Mucosa of descending colon (tissue), 3 donors: Measurements from ENCODE around the gene VPS37D. TPM values are rescaled to one million over a fixed set of nuclear protein-coding genes. Genes with fewer than 3 reads are reported as not detected.
"Not testable (repeated sequence)": the region's sequence is repeated elsewhere in the genome, so short reads cannot be mapped to it uniquely, and the experiment has no call there.

ENCODE experiments used
- ATAC-seq: fragments of 200-7000 bp; cut with Tn5 transposase; one replicate; pipeline ENCODE4 v1.9.1; 2020; ENCODE audit warnings: mild to moderate bottlenecking, moderate library complexity
- DNase-seq, 3 donors: peaks; one replicate each; pipeline ENCODE4 v3.0.0-alpha.2; 2020
- H3K36me3 ChIP-seq: fragments of 200-600 bp; one replicate; pipeline ENCODE4 v1.8.0; 2021; ENCODE audit warnings: low read depth, mild to moderate bottlenecking
- H3K4me1 ChIP-seq: fragments of 200-600 bp; one replicate; pipeline ENCODE4 v1.8.0; 2021; ENCODE audit warnings: low read depth, mild to moderate bottlenecking
- H3K4me3 ChIP-seq: fragments of 200-600 bp; one replicate; pipeline ENCODE4 v1.8.0; 2021; ENCODE audit warnings: mild to moderate bottlenecking
- H3K9me3 ChIP-seq: fragments of 200-600 bp; one replicate; pipeline ENCODE4 v1.8.0; 2021; ENCODE audit warnings: mild to moderate bottlenecking
- intact Hi-C, 2 donors: fragments of 100-400 bp; cut with DNase I in 1 of 2; cut with micrococcal nuclease in 1 of 2; formaldehyde crosslinking; loops; one replicate each; pipeline versions ENCODE4 v1.11.0 to v1.11.1; 2022; cut with DNase I, micrococcal nuclease
- long read RNA-seq, 2 donors: library from polyadenylated mRNA; unstranded; transcript quantifications; one replicate each; pipeline ENCODE4 v2.0.0, GENCODE V29; 2019 to 2021
- total RNA-seq, 3 donors: library from RNA; stranded (reverse); fragmentation: NEBNext Ultra II Directional in 2 of 3; extraction: Animal tissue kit (Norgen Biotek cat#: 25700) in 2 of 3; gene quantifications; one replicate each; pipeline versions ENCODE4 v1.2.1 to v1.2.4, GENCODE V29; 2021 to 2023
- TF ChIP-seq, protein P1 (sequence below): fragments of 200-600 bp; IDR thresholded peaks from one replicate; pipeline ENCODE4 v1.8.0; 2022; ENCODE audit warnings: antibody characterized with exemption, mild to moderate bottlenecking
- donor health status: DM: no; HTN: no; CAD: no; lungs with moderate emphysema.
- donor health status: DM: no; HTN: no; CAD: no.
- donor health status: DM: no; HTN: yes; CAD: no.

Gene VPS37D, protein sequence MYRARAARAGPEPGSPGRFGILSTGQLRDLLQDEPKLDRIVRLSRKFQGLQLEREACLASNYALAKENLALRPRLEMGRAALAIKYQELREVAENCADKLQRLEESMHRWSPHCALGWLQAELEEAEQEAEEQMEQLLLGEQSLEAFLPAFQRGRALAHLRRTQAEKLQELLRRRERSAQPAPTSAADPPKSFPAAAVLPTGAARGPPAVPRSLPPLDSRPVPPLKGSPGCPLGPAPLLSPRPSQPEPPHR
- total RNA-seq: 1 to 10 TPM in 1 of 3 donors, under 1 TPM in 1, not detected in 1; 0.48 to 3.3 TPM
- long read RNA-seq, donor 1, transcript VPS37D-201 (4 exons, 1,624 nt): major isoform, 13 of 13 reads
- long read RNA-seq, donor 1, partial matches to known transcripts: 0 of 13 reads
- long read RNA-seq, donor 1, other reads (novel, unspliced or antisense): 0 of 13 reads
- long read RNA-seq, donor 2: 0 reads

DNA sequence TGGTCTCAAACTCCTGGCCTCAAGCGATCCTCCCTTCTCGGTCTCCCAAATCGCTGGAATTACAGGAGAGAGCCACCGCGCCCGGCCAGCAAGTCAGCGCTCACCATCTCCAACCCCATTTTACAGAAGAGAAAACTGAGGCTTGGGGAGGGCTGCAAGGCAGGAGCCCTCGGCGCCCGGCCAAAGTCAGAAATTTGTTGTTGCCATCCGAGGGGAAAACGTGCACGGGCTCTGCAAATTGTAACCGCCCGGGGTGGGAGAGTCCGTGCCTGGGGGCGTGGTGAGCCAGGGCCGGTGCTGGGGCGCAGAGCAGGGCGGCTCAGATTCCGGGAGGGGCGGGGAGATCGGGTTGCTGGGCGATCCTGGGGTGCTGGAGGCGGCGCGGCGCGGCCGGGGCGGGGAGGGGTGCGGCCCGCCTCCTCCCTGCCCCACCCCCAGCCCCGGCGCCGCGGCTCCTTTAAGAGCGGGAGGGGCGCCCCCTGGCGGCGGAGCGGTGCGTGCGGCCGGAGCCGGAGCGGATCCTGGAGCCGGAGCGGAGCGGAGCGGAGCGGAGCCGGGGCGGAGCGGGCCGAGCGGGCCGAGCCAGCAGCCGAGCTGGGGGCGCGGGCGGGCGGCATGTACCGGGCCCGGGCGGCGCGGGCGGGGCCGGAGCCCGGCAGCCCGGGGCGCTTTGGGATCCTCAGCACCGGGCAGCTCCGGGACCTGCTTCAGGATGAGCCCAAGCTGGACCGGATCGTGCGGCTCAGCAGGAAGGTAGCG, at the start of gene VPS37D:
VPS37D (plus strand) TSS at position 488 of the 759 bp plus-strand sequence; CDS start at position 616, 128 bp downstream.
- peaks cover 5% of the 10 kb centered on the region for H3K4me1 ChIP-seq
- intact Hi-C loops: no loop called here
- no peaks in the 10 kb centered on the region for H3K9me3 ChIP-seq
- H3K4me3 ChIP-seq: peak within 1 kb of the TSS; percentile 17
- TF ChIP-seq, protein P1, sequence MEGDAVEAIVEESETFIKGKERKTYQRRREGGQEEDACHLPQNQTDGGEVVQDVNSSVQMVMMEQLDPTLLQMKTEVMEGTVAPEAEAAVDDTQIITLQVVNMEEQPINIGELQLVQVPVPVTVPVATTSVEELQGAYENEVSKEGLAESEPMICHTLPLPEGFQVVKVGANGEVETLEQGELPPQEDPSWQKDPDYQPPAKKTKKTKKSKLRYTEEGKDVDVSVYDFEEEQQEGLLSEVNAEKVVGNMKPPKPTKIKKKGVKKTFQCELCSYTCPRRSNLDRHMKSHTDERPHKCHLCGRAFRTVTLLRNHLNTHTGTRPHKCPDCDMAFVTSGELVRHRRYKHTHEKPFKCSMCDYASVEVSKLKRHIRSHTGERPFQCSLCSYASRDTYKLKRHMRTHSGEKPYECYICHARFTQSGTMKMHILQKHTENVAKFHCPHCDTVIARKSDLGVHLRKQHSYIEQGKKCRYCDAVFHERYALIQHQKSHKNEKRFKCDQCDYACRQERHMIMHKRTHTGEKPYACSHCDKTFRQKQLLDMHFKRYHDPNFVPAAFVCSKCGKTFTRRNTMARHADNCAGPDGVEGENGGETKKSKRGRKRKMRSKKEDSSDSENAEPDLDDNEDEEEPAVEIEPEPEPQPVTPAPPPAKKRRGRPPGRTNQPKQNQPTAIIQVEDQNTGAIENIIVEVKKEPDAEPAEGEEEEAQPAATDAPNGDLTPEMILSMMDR: peak; percentile 87
- DNase-seq (peak; percentile 93 to 97 (median 96)), ATAC-seq (peak; percentile 98)
- no peaks in the 10 kb centered on the region for H3K36me3 ChIP-seq

DNA sequence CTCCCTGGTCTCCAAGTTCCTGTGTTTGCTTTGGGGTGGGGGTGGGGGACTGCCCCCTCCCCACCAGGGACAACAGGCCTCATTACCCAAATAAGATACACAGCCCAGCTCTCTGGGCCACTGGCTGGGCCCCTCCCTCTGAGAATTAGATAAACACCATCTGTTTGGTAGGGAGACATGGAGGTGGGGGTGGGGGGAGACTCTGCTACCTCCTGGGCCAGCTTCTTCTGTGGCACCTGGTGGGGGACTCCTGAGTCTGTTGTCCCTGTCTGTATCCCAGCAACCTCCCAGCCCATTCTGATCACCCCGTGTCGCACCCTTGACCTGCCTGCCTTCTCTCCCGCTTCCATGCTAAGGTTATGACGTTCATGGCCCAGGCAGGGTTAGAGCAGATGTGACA, 49.1 kb upstream of the VPS37D start:
- no peak for ATAC-seq
- DNase-seq: no peak
- intact Hi-C loops: no loop called here
- H3K4me1 ChIP-seq: peaks cover 13% of the 10 kb centered on the region
- no peaks in the 10 kb centered on the region for H3K9me3 ChIP-seq
- H3K36me3 ChIP-seq: no peaks in the 10 kb centered on the region
- H3K4me3 ChIP-seq: no peak overlapping the region
- TF ChIP-seq, protein P1: no peak

GRCh38 chr7:73619394-73619793, 48.2 kb upstream of the VPS37D start:
- intact Hi-C loops, DNase-seq, H3K9me3 ChIP-seq, H3K4me3 ChIP-seq, H3K36me3 ChIP-seq, ATAC-seq: not testable (repeated sequence)
- peaks cover 14% of the 10 kb centered on the region for H3K4me1 ChIP-seq

GRCh38 chr7:73621168-73622063, 46.2 kb upstream of the VPS37D start:
- peaks cover 14% of the 10 kb centered on the region for H3K4me1 ChIP-seq
- TF ChIP-seq, protein P1: no peak
- no peak for ATAC-seq
- H3K36me3 ChIP-seq: no peaks in the 10 kb centered on the region
- DNase-seq: no peak
- intact Hi-C loops: no loop called here
- no peaks in the 10 kb centered on the region for H3K9me3 ChIP-seq
- H3K4me3 ChIP-seq: no peak overlapping the region

DNA sequence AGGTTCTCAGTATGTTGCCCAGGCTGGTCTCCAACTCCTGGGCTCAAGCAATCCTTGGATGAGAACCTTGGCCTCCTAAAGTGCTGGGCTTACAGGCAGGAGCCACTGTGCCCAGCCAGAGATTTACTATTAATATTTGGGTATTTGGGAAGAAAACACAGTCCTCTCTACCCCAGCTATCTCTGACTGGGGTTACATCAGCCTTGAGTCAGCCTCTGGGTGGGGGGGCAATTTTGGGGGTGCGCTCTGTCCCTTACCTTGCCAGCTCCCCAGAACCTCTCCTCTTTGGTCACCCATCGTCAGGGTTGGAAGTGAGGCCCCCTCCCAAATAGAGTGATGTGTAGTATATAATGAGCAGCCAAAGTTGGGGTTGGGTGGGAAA, 45.1 kb upstream of the VPS37D start:
- no peaks in the 10 kb centered on the region for H3K9me3 ChIP-seq
- no peaks in the 10 kb centered on the region for H3K36me3 ChIP-seq
- ATAC-seq (no peak), DNase-seq (no peak)
- TF ChIP-seq, protein P1: no peak
- H3K4me1 ChIP-seq: peaks cover 14% of the 10 kb centered on the region
- H3K4me3 ChIP-seq: no peak overlapping the region
- intact Hi-C loops: no loop called here
